Stimulated activated memory B cell treated with anti-CD40 and anti-IgM and Interleukin-4, amounts not matched to agents 10 μg/mL and 1 μg/mL and 100 μg/mL, for 72 hours (primary cell): ENCODE results near the gene NTNG2.

Experiments
- ATAC-seq: fragments of 150-1000 bp; cut with Tn5 transposase; 2 replicates; pipeline ENCODE4 v1.10.0; 2021
- H3K27ac Mint-ChIP-seq: one replicate; pipeline ENCODE4 v1.8.0; 2022; ENCODE audit warnings: mild to moderate bottlenecking, mixed read lengths
- H3K27me3 Mint-ChIP-seq: one replicate; pipeline ENCODE4 v1.8.0; 2022; ENCODE audit warnings: mixed read lengths
- H3K36me3 Mint-ChIP-seq: one replicate; pipeline ENCODE4 v1.8.0; 2022; ENCODE audit warnings: mixed read lengths
- H3K4me1 Mint-ChIP-seq: one replicate; pipeline ENCODE4 v1.8.0; 2022; ENCODE audit warnings: mixed read lengths
- H3K4me3 Mint-ChIP-seq: one replicate; pipeline ENCODE4 v1.8.0; 2022; ENCODE audit warnings: mild to moderate bottlenecking, moderate library complexity, mixed read lengths
- H3K9me3 Mint-ChIP-seq: one replicate; pipeline ENCODE4 v1.8.0; 2022; ENCODE audit warnings: mixed read lengths

The NTNG2 gene

DNA sequence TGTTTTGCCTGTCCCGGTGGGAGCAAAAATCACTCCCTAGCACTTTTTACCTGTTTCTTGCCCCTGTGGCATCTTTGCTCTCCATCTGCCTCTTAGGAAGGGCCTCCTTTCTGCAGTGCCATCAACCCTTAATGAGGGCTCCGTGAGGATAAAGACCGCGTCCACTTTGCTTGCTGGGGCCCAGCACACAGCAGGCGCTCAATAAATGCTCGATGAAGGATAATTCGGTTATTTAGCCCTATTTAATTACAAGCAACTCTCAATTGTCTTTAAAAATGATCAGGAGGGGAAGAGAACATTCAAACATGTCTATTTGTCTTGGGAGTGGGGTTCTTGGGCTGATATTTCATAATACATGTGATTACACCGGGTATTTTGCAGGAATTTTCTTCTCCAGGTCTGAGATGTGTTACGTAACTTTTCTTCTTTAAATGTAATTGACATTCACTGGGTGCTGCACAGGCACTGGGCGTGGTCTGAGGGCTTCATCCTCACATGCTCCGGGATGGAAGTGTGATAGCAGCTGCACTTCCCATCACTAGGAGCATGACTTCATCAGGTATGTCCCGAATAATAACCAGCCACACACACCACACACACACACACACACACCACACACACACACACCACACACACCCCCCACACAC lies 19.8 kb upstream of the NTNG2 start:
- peaks cover 12% of the 10 kb centered on the region for H3K4me1 Mint-ChIP-seq
- no peak for ATAC-seq
- peaks cover 97% of the 10 kb centered on the region for H3K27me3 Mint-ChIP-seq
- no peak overlapping the region for H3K27ac Mint-ChIP-seq
- H3K36me3 Mint-ChIP-seq: no peaks in the 10 kb centered on the region
- H3K9me3 Mint-ChIP-seq: no peaks in the 10 kb centered on the region
- H3K4me3 Mint-ChIP-seq: peak overlapping the region; percentile 81

DNA sequence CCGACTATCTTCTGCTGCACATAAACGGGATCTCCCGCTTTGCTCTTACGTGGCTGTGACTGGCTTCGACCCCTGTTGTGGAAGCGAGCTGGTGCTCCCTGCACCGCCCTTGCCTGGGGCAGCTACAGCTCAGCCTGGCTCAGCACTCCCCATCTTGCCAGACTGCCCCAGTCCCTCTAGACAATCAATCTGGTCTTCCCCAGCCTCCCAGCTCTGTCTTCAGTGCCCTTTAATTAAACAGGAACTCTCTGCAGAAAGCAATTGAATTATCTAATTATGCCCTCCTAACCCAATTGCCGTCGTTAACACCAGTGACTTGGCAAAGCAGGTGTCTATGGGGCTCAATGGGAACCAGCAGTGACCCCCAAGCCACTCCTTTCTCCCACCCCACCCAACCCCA lies 18.9 kb upstream of the NTNG2 start:
- Mint-ChIP-seq H3K9me3 (no peaks in the 10 kb centered on the region), H3K4me1 (peaks cover 12% of the 10 kb centered on the region), H3K27me3 (peaks cover 97% of the 10 kb centered on the region), H3K27ac (no peak overlapping the region), H3K36me3 (no peaks in the 10 kb centered on the region), H3K4me3 (no peak overlapping the region)
- ATAC-seq: no peak

DNA sequence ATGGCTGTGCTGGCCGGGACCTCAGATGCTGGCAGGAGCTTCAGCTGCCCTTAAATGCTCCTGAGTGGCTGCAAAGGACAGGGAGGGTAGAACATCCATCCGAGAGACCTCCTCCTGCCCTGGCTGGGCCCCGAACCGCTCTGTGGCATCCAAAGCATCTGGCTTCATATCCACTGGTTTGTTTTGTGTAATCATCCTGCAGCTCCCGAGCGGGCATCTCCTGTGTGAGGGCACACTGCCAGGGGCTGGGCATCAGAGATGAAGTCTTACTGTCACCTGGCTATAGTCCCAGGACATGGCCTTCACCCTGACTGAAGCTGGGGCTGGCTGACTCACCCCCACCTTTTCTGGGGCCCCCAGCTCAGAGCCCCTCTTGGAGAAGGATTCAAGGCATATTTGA lies 18.5 kb upstream of the NTNG2 start:
- Mint-ChIP-seq H3K27ac (no peak overlapping the region), H3K36me3 (no peaks in the 10 kb centered on the region), H3K27me3 (peaks cover 97% of the 10 kb centered on the region), H3K9me3 (no peaks in the 10 kb centered on the region), H3K4me3 (no peak overlapping the region), H3K4me1 (peaks cover 12% of the 10 kb centered on the region)
- no peak for ATAC-seq

DNA sequence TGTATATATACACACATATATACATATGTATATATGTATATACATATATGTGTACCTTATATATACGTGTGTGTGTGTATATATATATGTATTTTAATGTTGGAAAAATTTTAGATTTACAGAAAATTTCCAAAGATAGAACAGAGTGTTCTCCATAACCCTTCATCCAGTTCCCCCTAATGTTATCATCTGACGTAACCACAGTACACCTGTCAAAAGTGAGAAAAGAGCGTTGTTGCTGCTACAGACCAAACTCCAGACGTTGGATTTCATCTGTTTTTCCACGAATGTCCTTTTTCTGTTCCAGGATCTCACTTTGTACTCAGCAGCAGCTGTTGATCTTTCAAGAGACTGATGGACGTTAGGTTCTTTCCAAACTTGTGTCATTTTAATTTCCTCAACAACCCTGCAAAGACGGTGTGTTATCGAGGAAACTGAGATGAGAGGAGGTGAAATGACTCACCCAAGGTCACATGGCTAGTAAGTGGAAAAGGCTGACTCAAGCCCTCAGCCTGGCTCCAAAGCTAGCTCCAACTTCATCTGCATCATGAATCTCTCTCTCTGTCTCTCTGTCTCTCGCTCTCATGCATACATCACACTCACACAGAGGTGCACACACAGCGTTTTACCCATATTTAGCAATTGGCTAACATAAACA lies 17.0 kb upstream of the NTNG2 start:
- Mint-ChIP-seq H3K36me3 (no peaks in the 10 kb centered on the region), H3K27ac (no peak overlapping the region), H3K4me3 (no peak overlapping the region), H3K4me1 (peaks cover 12% of the 10 kb centered on the region), H3K27me3 (peaks cover 96% of the 10 kb centered on the region), H3K9me3 (no peaks in the 10 kb centered on the region)
- no peak for ATAC-seq

DNA sequence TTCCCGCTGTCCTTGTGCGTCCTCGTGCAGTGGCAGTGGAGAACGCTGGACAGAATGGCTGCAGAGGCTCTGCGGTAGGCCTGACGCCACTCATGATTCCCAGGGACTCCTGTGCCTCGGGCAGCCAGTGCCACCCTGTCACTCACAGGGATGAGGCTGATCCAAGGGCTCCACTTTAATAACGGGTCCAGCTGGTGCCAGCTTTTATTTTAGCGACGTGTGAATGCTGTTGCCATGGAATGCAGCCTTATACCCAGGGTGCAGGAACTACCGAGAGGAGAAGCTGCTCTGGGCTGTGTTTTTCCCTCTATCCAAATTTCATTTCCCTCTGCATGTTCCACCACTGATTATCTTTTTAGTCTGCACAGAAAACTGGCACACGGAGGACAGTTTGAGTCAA lies 15.8 kb upstream of the NTNG2 start:
- H3K36me3 Mint-ChIP-seq: no peaks in the 10 kb centered on the region
- ATAC-seq: no peak
- H3K4me1 Mint-ChIP-seq: peaks cover 10% of the 10 kb centered on the region
- H3K27ac Mint-ChIP-seq: no peak overlapping the region
- no peaks in the 10 kb centered on the region for H3K9me3 Mint-ChIP-seq
- H3K4me3 Mint-ChIP-seq: no peak overlapping the region
- peaks cover 89% of the 10 kb centered on the region for H3K27me3 Mint-ChIP-seq

DNA sequence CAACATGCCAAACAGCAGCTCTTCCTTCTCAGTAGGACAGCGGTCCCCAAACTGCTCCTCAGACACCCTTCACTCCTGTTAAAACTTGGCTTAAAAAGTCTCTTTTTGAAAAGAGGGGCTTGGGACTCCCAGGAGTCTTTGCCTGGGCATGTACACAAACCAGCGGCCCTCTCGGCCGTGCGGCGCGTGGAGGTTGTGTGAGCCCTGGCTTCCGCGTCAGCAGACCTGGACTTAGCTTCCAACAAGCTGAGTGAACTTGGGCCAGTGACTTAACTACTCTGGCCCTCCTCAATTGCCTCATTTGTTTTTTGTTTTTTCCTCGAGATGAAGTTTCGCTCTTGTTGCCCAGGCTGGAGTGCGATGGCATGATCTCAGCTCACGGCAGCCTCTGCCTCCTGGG lies 15.3 kb upstream of the NTNG2 start:
- peaks cover 5% of the 10 kb centered on the region for H3K4me1 Mint-ChIP-seq
- H3K9me3 Mint-ChIP-seq: no peaks in the 10 kb centered on the region
- ATAC-seq: no peak
- no peaks in the 10 kb centered on the region for H3K36me3 Mint-ChIP-seq
- H3K27ac Mint-ChIP-seq: no peak overlapping the region
- peaks cover 89% of the 10 kb centered on the region for H3K27me3 Mint-ChIP-seq
- H3K4me3 Mint-ChIP-seq: no peak overlapping the region

DNA sequence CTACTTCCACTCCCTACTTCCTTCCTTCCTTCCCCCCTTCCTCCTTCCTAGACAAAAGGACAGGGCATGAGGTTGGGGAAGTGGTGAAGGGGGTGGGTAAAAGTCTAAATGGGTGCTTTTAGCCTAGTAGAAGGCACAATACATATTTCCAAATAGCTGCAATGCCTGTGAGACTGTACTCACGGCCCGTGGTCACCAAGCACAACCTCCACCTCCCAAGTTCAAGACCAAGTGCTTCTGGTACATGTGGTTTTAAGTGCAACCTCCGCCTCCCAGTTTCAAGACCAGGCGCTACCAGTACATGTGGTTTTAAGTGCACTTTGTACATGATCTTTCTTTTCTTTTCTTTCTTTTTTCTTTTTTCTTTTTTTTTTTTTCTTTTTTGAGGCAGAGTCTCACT lies 14.5 kb upstream of the NTNG2 start:
- Mint-ChIP-seq H3K4me1 (no peaks in the 10 kb centered on the region), H3K27ac (no peak overlapping the region), H3K4me3 (no peak overlapping the region), H3K36me3 (no peaks in the 10 kb centered on the region), H3K27me3 (peaks cover 89% of the 10 kb centered on the region), H3K9me3 (no peaks in the 10 kb centered on the region)
- ATAC-seq: no peak

DNA sequence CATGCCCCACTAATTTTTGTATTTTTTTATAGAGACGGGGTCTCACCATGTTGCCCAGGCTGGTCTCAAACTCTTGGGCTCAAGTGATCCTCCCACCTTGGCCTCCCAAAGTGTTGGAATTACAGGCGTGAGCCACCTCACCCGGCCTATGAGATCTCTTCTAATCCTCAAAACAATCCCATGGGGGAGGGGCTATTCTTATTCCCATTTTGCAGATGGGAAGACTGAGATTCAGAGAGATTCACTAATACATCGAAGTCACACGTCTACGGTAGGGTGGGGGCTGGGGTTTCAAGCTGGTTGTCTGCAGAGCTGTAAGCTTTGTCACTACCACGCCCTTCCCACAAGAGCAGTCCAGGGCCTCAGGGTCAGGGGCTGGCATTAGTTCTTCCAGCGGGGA lies 14.0 kb upstream of the NTNG2 start:
- ATAC-seq: no peak
- Mint-ChIP-seq H3K4me3 (no peak overlapping the region), H3K36me3 (no peaks in the 10 kb centered on the region), H3K27ac (no peak overlapping the region), H3K9me3 (no peaks in the 10 kb centered on the region), H3K27me3 (peaks cover 89% of the 10 kb centered on the region), H3K4me1 (no peaks in the 10 kb centered on the region)

DNA sequence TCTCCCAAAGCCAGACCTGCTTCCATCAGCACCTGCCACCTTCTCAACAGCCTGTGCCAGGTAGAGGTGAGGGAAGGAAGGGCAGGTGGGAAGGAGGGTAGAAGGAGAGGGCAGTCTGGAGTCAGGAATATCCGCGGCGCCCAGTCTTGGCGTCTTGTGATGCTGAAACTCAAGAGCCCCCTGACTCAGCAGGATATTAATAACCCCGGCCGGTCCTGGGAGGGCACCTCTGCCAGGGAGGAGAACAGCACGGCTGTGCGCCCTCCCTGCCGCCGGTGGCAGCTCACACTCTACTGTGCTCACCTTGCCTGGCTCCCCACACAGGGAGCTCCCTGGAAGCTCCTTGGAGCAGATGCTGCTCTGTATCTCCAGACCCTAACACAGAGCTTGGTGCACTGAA lies 11.6 kb upstream of the NTNG2 start:
- Mint-ChIP-seq H3K27ac (no peak overlapping the region), H3K36me3 (no peaks in the 10 kb centered on the region), H3K4me3 (no peak overlapping the region), H3K27me3 (peaks cover 88% of the 10 kb centered on the region), H3K9me3 (no peaks in the 10 kb centered on the region), H3K4me1 (no peaks in the 10 kb centered on the region)
- ATAC-seq: peak; percentile 24

DNA sequence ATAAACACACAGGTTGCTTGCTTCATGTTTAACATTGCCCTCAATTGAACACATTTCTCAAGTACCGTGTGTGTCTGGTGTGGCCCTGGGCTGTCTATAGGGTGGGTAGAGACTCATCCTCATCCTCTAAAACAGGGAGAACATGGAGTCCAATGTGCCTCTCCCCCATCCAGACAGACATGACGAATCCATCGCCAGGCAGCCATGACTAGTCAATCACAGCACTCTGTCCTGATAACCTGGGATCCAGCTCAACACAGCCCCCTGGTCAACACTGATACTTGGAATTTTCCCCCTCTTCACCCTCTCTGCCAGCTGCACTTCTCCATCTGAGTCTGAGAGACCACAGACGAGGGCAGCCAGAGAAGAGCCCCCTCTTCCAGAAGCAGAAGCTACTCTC lies 10.7 kb upstream of the NTNG2 start:
- Mint-ChIP-seq H3K9me3 (no peaks in the 10 kb centered on the region), H3K36me3 (no peaks in the 10 kb centered on the region), H3K27ac (no peak overlapping the region), H3K27me3 (peaks cover 87% of the 10 kb centered on the region), H3K4me3 (no peak overlapping the region), H3K4me1 (no peaks in the 10 kb centered on the region)
- ATAC-seq: no peak

DNA sequence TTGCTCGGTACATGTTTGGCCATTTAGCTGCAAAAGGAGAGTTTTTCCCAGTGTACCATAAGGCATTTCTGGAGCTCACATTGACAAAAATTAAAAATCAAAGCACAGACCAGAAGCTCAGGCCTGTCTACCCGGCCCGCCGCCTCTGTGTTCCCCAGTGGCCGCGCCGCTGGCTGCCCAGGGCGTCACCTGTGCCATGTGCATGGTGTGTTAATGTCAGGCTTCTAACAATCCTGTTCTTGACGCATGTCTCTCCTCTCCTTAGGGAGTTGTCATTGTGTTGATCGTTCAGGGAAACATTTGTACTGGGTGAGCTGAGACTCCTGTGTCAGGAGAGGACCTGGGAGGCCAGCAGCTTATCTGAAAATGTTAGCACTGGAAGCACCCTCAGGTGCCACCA lies 9.6 kb upstream of the NTNG2 start:
- Mint-ChIP-seq H3K36me3 (no peaks in the 10 kb centered on the region), H3K4me1 (no peaks in the 10 kb centered on the region), H3K27ac (no peak overlapping the region), H3K4me3 (no peak overlapping the region), H3K9me3 (no peaks in the 10 kb centered on the region), H3K27me3 (peaks cover 78% of the 10 kb centered on the region)
- no peak for ATAC-seq

DNA sequence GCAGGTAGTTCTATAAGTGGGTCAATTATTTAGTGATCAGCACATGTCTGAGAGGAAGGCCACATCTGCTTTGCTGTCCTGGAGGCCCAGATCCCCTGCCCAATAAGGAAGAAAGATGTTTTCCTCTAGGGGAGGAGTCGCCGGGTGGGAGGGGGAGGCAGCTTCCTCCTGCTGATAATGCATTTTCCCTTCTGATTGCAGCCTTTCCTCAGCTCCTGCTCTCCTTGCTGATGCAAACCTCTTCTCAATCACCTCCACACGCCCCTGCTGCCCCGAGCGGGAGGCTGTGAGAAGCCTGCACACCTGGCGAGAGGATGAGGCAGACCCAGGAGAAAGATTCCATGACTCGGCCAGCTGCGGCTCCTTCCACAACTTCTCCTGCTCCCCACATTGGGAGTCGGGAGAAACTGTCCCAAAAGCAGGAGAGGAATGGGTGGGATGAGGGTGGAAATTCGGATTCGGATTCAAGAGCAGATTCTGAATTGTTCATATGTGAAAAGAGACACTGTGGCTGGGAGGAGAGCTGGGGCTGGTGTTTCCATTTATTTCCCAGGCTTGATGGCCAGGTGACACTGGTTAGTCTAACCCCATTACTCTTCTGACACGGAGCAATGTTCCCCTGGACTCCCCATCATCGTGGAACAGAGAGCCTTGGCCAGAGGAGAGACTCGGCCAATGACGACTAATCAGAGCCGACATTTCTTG lies 6.8 kb upstream of the NTNG2 start:
- H3K27me3 Mint-ChIP-seq: peaks cover 75% of the 10 kb centered on the region
- no peak overlapping the region for H3K27ac Mint-ChIP-seq
- ATAC-seq: no peak
- H3K4me3 Mint-ChIP-seq: no peak overlapping the region
- H3K9me3 Mint-ChIP-seq: no peaks in the 10 kb centered on the region
- H3K4me1 Mint-ChIP-seq: no peaks in the 10 kb centered on the region
- no peaks in the 10 kb centered on the region for H3K36me3 Mint-ChIP-seq

DNA sequence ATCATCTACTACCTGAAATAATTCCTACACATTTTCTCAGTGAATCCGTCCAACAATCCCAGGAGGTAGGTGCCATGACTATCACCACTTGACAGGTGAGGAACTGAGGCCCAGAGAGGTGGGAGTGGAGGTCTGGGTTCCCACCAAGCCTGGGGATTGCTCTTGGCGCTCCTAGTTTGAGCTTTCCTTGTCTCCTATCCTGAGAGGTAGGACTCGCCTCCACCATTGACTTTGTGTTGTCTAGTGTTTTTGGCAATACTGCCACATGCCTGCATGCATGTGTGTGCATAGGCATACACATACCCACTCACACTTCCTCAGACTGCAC lies 6.3 kb upstream of the NTNG2 start:
- Mint-ChIP-seq H3K9me3 (no peaks in the 10 kb centered on the region), H3K27me3 (peaks cover 79% of the 10 kb centered on the region), H3K4me1 (no peaks in the 10 kb centered on the region), H3K36me3 (no peaks in the 10 kb centered on the region), H3K27ac (no peak overlapping the region), H3K4me3 (no peak overlapping the region)
- no peak for ATAC-seq

DNA sequence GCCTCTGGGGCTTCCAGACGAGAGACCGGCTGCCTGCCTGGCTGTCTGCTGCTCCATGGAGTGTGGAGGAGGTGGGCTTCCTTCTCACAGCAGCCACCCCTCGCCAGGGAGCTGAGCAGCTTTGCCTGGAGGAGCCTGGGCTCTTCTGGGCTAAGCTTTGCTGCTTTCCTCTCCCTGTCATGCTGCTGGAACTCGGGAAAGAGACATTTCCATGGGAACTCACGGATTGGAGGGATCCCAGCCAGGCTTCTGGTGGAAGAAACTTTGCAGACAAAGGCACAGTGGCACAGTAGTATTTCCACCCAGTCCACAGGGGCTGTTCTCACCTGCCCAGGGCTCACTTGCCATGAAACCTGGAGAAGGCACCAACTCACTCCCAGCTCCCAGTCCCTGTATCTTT lies 5.6 kb upstream of the NTNG2 start:
- no peaks in the 10 kb centered on the region for H3K9me3 Mint-ChIP-seq
- H3K36me3 Mint-ChIP-seq: no peaks in the 10 kb centered on the region
- H3K27me3 Mint-ChIP-seq: peaks cover 75% of the 10 kb centered on the region
- no peaks in the 10 kb centered on the region for H3K4me1 Mint-ChIP-seq
- no peak overlapping the region for H3K4me3 Mint-ChIP-seq
- ATAC-seq: no peak
- no peak overlapping the region for H3K27ac Mint-ChIP-seq

DNA sequence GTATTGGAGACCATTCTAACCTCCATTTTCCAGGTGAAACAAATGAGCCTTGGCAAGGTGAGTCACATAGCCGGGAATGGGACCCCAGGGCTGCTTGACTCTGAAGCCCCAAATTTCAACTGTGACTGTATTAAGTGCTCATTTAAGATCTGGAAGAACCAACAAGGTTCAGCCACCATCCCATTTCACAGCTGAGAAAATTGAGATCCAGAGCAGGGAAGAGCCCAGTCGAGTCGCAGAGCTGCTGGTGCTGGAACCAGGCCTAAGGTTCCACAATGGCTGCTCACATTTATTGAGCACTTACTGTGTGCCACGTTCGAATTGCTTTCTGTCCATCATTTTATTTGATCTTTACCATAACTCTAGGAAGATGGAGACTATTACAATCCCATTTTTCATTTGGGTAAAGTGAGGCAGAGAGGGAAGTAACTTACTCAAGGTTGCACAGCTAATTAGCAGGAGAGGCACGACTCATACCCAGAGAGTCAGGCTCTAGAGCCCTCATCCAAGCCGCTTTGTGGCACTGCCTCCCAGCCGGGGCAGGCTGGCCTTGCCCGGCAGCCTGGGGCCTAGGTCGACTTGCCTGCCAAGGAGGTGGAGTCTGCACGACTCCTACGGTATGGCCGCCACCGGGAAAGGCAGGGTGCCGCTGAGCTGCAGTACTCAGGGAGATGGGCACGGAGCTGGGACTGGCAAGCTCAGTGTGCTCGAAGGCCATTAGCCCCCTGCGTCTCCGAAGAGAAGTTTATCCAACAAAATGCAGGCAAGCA lies 4.3 kb upstream of the NTNG2 start:
- Mint-ChIP-seq H3K4me3 (no peak overlapping the region), H3K4me1 (peaks cover 6% of the 10 kb centered on the region), H3K27ac (no peak overlapping the region), H3K27me3 (peaks cover 75% of the 10 kb centered on the region), H3K36me3 (no peaks in the 10 kb centered on the region), H3K9me3 (no peaks in the 10 kb centered on the region)
- ATAC-seq: no peak
